HepG2 (cell line): Measurements from ENCODE around the gene HCRTR1. TPM values are rescaled to one million over a fixed set of nuclear protein-coding genes. Genes with fewer than 3 reads are reported as not detected.

Experiments
- CBX2 ChIP-seq, 2 experiments: fragments of 200-600 bp in 1 of 2; sonication (generic); formaldehyde crosslinking in 1 of 2; IDR thresholded peaks; 2 replicates each; pipeline versions ENCODE4 v1.7.0 to v1.8.1; 2018 to 2022; ENCODE audit warnings: low read depth in 2 of 2, low read length in 1 of 2, mild to moderate bottlenecking in 1 of 2, missing genetic modification reagents in 1 of 2
- CCDC6 ChIP-seq: sonication (generic); formaldehyde crosslinking; IDR thresholded peaks from 2 replicates; pipeline ENCODE4 v1.8.1; 2022; ENCODE audit warnings: mild to moderate bottlenecking, missing genetic modification reagents, moderate library complexity
- ETV6 ChIP-seq: sonication (generic); formaldehyde crosslinking; conservative IDR thresholded peaks from 2 replicates; pipeline ENCODE4 v1.4.0; 2020; ENCODE audit warnings: missing genetic modification reagents
- MATR3 ChIP-seq: sonication (generic); formaldehyde crosslinking; IDR thresholded peaks from 2 replicates; pipeline ENCODE4 v1.4.0; 2020; ENCODE audit warnings: missing genetic modification reagents
- MIER2 ChIP-seq: IDR thresholded peaks from 2 replicates; pipeline ENCODE4 v1.6.1; 2016; ENCODE audit warnings: missing biosample characterization, missing genetic modification reagents
- MTF2 ChIP-seq: sonication (generic); formaldehyde crosslinking; IDR thresholded peaks from 2 replicates; pipeline ENCODE4 v1.5.0; 2020; ENCODE audit warnings: missing genetic modification reagents, borderline replicate concordance
- NR2F2 ChIP-seq: IDR thresholded peaks from 2 replicates; pipeline ENCODE4 v1.6.1; 2012; ENCODE audit warnings: low read depth, inconsistent platforms, borderline replicate concordance
- SMAD3 ChIP-seq: sonication (generic); formaldehyde crosslinking; IDR thresholded peaks from 2 replicates; pipeline ENCODE4 v1.4.0; 2020; ENCODE audit warnings: missing genetic modification reagents
- TEAD3 ChIP-seq: optimal IDR thresholded peaks from 2 replicates; pipeline ENCODE3; 2016; ENCODE audit warnings: borderline replicate concordance
- polyA plus RNA-seq, 8 experiments: library from polyadenylated mRNA; depleted of rRNA in 3 of 8; stranded (reverse) in 7 of 8; unstranded in 1 of 8; fragments of >200 nt; fragmentation: Illumina TruSeq in 4 of 8; extraction: Trizol in 4 of 8; gene quantifications; 2 replicates each; pipeline versions ENCODE4 v1.2.1 to v1.2.3, GENCODE V29; 2011 to 2016; ENCODE audit warnings: low read depth in 4 of 8, missing spikeins in 1 of 8, mixed read lengths in 1 of 8; ENCODE audit not compliant: insufficient read depth in 1 of 8
- total RNA-seq, 5 experiments: library from RNA; depleted of rRNA; stranded (reverse); fragments of >200 nt; fragmentation: Illumina TruSeq; extraction: Trizol; gene quantifications; 2 replicates each; pipeline ENCODE4 v1.2.3, GENCODE V29; 2016; ENCODE audit warnings: low read depth in 1 of 5
- TF ChIP-seq, protein P1 (sequence below): sonication (generic); formaldehyde crosslinking; IDR thresholded peaks from 2 replicates; pipeline ENCODE4 v1.8.1; 2023; ENCODE audit warnings: mild to moderate bottlenecking, missing genetic modification reagents
- TF ChIP-seq, protein P2 (sequence below): sonication (generic); formaldehyde crosslinking; IDR thresholded peaks from 2 replicates; pipeline ENCODE4 v1.4.0; 2020; ENCODE audit warnings: missing genetic modification reagents
- TF ChIP-seq, protein P3 (sequence below): IDR thresholded peaks from 2 replicates; pipeline ENCODE4 v1.6.1; 2012; ENCODE audit warnings: inconsistent platforms
- TF ChIP-seq, protein P4 (sequence below): sonication (generic); formaldehyde crosslinking; IDR thresholded peaks from 2 replicates; pipeline ENCODE4 v1.5.1; 2020; ENCODE audit warnings: mild to moderate bottlenecking, missing genetic modification reagents
- TF ChIP-seq, protein P5 (sequence below): sonication (generic); formaldehyde crosslinking; IDR thresholded peaks from 2 replicates; pipeline ENCODE4 v1.4.0; 2020; ENCODE audit warnings: mild to moderate bottlenecking, missing genetic modification reagents
- TF ChIP-seq, protein P6 (sequence below): sonication (generic); formaldehyde crosslinking; IDR thresholded peaks from 2 replicates; pipeline ENCODE4 v1.4.0; 2020; ENCODE audit warnings: missing genetic modification reagents, borderline replicate concordance

HCRTR1 gene
- total and polyA plus RNA-seq, 2 of the 13 experiments (the other 11 are each of a cell fraction or from before 2014, with no cell fraction given): not detected

DNA sequence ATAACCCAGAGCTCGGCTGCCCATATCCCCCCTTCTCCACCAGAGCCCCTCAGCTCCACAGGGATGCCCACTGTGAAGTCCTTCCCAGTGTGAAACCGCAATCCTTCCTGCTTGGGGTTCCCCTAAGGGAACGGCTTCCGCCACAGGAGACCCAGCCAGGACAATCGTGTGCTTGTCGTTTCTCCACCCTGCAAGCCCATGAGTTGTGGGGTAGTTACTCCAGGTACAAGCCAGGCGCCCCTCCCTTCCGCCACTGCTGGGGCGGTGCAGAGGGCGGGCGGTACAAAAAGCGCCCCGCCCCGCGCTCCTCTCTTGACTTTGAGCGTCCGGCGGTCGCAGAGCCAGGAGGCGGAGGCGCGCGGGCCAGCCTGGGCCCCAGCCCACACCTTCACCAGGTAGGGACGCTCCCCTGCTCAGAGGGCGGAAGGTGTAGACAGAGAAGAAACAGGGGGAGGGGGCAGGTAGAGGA lies 41.3 kb upstream of the HCRTR1 start, which contains the start of gene TINAGL1 (continued):
- TF ChIP-seq ETV6: no peak
- TF ChIP-seq SMAD3: no peak
- no peak for TF ChIP-seq TEAD3
- TF ChIP-seq, protein P1, sequence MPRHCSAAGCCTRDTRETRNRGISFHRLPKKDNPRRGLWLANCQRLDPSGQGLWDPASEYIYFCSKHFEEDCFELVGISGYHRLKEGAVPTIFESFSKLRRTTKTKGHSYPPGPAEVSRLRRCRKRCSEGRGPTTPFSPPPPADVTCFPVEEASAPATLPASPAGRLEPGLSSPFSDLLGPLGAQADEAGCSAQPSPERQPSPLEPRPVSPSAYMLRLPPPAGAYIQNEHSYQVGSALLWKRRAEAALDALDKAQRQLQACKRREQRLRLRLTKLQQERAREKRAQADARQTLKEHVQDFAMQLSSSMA: no peak
- TF ChIP-seq, protein P2, sequence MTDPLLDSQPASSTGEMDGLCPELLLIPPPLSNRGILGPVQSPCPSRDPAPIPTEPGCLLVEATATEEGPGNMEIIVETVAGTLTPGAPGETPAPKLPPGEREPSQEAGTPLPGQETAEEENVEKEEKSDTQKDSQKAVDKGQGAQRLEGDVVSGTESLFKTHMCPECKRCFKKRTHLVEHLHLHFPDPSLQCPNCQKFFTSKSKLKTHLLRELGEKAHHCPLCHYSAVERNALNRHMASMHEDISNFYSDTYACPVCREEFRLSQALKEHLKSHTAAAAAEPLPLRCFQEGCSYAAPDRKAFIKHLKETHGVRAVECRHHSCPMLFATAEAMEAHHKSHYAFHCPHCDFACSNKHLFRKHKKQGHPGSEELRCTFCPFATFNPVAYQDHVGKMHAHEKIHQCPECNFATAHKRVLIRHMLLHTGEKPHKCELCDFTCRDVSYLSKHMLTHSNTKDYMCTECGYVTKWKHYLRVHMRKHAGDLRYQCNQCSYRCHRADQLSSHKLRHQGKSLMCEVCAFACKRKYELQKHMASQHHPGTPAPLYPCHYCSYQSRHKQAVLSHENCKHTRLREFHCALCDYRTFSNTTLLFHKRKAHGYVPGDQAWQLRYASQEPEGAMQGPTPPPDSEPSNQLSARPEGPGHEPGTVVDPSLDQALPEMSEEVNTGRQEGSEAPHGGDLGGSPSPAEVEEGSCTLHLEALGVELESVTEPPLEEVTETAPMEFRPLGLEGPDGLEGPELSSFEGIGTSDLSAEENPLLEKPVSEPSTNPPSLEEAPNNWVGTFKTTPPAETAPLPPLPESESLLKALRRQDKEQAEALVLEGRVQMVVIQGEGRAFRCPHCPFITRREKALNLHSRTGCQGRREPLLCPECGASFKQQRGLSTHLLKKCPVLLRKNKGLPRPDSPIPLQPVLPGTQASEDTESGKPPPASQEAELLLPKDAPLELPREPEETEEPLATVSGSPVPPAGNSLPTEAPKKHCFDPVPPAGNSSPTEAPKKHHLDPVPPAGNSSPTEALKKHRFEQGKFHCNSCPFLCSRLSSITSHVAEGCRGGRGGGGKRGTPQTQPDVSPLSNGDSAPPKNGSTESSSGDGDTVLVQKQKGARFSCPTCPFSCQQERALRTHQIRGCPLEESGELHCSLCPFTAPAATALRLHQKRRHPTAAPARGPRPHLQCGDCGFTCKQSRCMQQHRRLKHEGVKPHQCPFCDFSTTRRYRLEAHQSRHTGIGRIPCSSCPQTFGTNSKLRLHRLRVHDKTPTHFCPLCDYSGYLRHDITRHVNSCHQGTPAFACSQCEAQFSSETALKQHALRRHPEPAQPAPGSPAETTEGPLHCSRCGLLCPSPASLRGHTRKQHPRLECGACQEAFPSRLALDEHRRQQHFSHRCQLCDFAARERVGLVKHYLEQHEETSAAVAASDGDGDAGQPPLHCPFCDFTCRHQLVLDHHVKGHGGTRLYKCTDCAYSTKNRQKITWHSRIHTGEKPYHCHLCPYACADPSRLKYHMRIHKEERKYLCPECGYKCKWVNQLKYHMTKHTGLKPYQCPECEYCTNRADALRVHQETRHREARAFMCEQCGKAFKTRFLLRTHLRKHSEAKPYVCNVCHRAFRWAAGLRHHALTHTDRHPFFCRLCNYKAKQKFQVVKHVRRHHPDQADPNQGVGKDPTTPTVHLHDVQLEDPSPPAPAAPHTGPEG (CRISPR knock-in tag): no peak
- no peak for TF ChIP-seq MTF2 (CRISPR knock-in tag)
- no peak for TF ChIP-seq NR2F2
- no peak for TF ChIP-seq MIER2 (CRISPR knock-in tag)
- TF ChIP-seq, protein P3, sequence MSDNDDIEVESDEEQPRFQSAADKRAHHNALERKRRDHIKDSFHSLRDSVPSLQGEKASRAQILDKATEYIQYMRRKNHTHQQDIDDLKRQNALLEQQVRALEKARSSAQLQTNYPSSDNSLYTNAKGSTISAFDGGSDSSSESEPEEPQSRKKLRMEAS: peak; percentile 1; the same call in 1 of the 2 replicates
- TF ChIP-seq, protein P4, sequence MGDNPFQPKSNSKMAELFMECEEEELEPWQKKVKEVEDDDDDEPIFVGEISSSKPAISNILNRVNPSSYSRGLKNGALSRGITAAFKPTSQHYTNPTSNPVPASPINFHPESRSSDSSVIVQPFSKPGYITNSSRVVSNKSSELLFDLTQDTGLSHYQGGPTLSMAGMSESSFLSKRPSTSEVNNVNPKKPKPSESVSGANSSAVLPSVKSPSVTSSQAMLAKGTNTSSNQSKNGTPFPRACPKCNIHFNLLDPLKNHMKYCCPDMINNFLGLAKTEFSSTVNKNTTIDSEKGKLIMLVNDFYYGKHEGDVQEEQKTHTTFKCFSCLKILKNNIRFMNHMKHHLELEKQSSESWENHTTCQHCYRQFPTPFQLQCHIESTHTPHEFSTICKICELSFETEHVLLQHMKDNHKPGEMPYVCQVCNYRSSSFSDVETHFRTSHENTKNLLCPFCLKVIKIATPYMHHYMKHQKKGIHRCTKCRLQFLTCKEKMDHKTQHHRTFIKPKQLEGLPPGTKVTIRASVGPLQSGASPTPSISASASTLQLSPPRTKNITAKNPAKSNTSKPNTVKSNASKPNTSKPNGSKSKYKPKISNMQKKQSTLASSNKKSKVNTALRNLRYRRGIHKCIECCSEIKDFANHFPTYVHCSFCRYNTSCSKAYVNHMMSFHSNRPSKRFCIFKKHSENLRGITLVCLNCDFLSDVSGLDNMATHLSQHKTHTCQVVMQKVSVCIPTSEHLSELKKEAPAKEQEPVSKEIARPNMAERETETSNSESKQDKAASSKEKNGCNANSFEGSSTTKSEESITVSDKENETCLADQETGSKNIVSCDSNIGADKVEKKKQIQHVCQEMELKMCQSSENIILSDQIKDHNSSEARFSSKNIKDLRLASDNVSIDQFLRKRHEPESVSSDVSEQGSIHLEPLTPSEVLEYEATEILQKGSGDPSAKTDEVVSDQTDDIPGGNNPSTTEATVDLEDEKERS (CRISPR knock-in tag): no peak
- TF ChIP-seq, protein P5, sequence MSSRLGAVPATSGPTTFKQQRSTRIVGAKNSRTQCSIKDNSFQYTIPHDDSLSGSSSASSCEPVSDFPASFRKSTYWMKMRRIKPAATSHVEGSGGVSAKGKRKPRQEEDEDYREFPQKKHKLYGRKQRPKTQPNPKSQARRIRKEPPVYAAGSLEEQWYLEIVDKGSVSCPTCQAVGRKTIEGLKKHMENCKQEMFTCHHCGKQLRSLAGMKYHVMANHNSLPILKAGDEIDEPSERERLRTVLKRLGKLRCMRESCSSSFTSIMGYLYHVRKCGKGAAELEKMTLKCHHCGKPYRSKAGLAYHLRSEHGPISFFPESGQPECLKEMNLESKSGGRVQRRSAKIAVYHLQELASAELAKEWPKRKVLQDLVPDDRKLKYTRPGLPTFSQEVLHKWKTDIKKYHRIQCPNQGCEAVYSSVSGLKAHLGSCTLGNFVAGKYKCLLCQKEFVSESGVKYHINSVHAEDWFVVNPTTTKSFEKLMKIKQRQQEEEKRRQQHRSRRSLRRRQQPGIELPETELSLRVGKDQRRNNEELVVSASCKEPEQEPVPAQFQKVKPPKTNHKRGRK: no peak
- no peak for TF ChIP-seq CBX2 (IDR thresholded peaks at IDR 0.05; ENCODE audit: low read depth, low read length)
- TF ChIP-seq CBX2 (CRISPR knock-in tag; IDR thresholded peaks at IDR 0.05; ENCODE audit: low read depth): peak; percentile 62; the same call in 1 of the 2 replicates
- TF ChIP-seq, protein P6, sequence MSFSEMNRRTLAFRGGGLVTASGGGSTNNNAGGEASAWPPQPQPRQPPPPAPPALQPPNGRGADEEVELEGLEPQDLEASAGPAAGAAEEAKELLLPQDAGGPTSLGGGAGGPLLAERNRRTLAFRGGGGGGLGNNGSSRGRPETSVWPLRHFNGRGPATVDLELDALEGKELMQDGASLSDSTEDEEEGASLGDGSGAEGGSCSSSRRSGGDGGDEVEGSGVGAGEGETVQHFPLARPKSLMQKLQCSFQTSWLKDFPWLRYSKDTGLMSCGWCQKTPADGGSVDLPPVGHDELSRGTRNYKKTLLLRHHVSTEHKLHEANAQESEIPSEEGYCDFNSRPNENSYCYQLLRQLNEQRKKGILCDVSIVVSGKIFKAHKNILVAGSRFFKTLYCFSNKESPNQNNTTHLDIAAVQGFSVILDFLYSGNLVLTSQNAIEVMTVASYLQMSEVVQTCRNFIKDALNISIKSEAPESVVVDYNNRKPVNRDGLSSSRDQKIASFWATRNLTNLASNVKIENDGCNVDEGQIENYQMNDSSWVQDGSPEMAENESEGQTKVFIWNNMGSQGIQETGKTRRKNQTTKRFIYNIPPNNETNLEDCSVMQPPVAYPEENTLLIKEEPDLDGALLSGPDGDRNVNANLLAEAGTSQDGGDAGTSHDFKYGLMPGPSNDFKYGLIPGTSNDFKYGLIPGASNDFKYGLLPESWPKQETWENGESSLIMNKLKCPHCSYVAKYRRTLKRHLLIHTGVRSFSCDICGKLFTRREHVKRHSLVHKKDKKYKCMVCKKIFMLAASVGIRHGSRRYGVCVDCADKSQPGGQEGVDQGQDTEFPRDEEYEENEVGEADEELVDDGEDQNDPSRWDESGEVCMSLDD (CRISPR knock-in tag): no peak
- TF ChIP-seq CCDC6 (CRISPR knock-in tag): 0 out of 2 replicates have a peak, but pooled peaks have one; percentile 44
- no peak for TF ChIP-seq MATR3 (CRISPR knock-in tag)
